ENCODE data around the gene PAK1IP1.

DNA sequence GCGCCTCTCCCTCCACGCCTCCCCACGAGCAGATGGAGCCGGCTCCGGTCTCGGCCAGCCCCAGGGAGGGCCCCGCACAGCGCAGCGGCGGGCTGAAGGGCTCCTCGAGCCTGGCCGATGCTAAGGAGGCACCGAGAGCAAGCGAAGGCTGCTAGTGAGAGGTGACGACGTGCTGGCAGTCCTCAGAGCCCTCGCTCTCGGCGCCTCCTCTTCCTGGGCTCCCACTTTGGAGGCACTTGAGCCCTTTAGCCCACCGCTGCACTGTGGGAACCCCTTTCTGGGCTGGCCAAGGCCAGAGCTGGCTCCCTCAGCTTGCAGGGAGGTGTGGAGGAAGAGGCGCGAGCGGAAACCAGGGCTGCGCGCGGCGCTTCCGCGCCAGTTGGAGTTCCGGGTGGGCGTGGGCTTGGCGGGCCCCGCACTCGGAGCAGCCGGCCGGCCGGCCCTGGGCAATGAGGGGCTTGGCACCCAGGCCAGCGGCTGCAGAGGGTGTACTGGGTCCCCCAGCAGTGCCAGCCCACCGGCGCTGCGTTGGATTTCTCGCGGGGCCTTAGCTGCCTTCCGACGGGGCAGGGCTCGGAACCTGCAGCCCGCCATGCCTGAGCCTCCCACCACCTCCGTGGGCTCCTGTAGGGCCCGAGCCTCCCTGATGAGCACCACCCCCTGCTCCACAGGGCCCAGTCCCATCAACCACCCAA is 25.6 kb downstream of the PAK1IP1 start:
- TF ChIP-seq, protein P1, sequence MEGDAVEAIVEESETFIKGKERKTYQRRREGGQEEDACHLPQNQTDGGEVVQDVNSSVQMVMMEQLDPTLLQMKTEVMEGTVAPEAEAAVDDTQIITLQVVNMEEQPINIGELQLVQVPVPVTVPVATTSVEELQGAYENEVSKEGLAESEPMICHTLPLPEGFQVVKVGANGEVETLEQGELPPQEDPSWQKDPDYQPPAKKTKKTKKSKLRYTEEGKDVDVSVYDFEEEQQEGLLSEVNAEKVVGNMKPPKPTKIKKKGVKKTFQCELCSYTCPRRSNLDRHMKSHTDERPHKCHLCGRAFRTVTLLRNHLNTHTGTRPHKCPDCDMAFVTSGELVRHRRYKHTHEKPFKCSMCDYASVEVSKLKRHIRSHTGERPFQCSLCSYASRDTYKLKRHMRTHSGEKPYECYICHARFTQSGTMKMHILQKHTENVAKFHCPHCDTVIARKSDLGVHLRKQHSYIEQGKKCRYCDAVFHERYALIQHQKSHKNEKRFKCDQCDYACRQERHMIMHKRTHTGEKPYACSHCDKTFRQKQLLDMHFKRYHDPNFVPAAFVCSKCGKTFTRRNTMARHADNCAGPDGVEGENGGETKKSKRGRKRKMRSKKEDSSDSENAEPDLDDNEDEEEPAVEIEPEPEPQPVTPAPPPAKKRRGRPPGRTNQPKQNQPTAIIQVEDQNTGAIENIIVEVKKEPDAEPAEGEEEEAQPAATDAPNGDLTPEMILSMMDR (IDR thresholded peaks at IDR 0.05; ENCODE audit: low read depth, low read length, poor library complexity, severe bottlenecking), result no peak
- no peak for TF ChIP-seq EZH2phosphoT487 (IDR thresholded peaks at IDR 0.05; ENCODE audit: borderline replicate concordance, low read length)
